ENCODE data around the gene UCK2.

Gene UCK2

DNA sequence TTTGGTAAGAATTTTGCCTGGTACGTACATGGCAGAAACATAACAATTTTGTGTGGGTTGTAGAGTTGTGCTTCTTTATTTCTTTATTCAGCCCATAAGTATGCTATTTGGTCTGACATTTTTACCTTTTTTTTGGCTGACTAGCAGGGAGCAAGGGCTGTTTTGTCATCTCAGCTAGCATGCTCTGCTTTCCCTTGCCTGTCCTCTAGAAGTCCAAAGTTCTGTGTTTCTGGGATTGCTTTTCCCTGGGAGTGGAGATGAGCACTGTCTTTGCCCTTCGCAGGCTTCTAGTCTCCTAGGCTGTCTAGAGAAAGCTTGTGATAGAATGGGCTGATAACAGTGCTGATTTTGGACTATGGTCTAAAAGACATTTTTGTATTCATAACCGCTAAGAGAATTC lies 7.5 kb downstream of the UCK2 start:
- DNase-seq: no peak

DNA sequence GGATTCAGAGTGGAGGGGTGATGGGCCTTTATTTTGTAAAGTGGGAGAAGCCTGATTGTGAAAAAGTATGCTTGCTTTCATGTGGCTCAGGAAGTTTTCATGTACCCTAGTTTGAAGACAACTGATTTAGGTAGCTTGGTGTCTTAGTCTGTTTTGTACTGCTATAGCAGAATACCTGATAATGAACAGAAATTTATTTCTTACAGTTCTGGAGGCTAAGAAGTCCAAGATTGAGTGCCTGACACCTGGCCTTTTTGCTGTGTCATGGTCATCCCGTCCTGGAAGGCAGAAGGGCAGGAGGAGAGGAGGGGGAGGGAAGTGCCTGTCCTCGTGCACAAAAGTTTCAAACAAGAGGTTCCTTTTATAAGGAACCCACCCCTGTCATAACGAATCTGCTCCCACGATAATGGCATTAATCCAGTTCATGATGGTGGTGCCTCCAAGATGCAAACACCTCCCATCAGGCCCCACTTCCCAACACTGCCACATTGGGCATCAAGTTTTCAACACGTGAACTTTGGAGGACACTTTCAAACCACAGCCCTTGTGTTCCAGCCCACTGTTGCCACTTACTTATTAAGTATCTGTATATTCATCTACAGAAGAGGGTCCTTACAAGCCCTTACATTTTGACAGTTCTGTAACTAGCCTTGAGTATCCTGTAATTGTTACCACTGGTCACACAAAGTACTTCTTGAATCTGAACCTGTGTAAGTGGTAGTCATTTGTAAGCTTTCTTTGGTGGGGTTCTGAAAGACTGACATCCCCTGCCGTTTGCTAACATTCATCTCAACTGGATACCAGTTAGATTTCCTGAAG lies 9.5 kb downstream of the UCK2 start:
- no peak for DNase-seq

GRCh38 chr1:165837838-165838364 lies 10.5 kb downstream of the UCK2 start:
- no peak for DNase-seq

GRCh38 chr1:165840423-165840822 lies 13.0 kb downstream of the UCK2 start:
- DNase-seq: no peak

DNA sequence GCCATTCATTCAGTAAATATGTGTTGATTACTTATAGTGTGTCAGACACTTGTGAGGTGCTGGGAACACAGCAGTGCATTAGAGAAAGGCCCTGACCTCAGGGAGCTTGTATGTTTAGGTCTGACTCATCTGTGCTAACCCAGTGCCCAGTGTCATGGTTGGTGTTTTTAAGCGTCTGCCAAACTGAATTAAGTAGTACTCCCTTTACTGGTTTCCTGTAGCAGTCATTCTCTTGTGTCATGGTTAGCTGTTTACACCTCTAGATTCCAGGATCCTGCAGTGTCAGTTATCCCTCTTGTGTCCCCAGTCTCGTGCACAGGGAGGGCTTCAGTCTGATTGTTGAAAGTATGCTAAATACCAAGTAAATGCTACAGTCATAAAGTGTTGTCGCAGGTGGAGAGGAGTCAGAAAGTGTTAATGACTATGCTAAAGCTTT lies 14.2 kb downstream of the UCK2 start:
- DNase-seq: no peak

- no peak for DNase-seq
Observed at GRCh38 chr1:165842023-165842670, 14.7 kb downstream of the UCK2 start.

DNA sequence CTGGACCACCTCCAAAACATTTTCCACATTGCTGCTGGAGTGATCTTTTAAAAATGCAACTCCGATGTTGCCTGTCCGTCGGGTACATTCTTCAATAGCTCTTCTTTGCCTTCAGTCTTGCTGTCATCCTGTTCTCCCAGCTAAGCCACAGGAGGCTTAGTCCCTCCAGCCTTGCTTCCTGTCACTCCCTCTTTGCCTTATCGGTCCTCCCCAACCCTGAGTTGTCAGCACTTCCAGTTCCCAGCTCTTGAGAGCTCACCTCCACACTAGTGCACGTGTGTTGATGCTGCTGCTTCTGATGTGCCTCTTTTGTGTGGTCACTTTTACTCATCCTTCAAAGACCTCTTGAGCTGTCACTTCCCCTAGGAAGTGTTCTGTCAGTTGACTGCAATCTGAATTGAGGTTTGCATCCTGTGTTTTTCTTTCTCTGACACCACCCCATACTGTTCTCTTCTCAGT lies 15.3 kb downstream of the UCK2 start:
- DNase-seq: no peak

- no peak for DNase-seq
Observed at GRCh38 chr1:165843304-165843703, 15.9 kb downstream of the UCK2 start.

DNA sequence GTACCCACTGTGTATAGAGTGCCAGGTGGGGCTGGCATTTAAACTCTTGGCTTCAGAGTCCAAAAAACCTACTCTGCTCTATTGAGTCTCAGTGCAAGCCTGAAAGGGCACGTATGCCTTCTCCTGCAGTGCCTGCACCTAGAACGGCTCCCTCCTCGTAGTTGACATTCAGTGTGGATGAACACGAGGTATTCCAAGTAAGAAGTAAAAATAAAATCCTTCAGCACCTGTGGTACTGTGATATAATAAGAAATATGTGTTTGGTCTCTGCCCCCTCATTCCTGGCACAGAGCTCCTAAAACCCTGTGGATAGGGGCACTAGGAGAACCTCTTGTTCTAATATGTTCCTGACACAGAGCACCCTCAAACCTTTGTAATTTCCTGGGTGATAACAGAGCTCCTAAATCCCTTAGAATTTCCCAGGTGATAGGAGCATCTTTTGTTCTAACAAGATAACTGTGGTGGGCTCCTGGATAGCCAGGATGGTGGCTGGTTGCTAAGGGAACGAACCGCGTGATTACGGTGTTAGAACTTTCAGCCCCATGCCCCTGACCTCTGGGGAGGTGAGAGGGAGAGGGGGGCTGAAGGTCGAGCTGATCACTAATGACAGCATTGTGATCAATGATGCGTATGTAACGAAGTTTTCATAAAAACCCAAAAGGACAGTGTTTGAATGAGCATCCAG lies 16.8 kb downstream of the UCK2 start:
- no peak for DNase-seq

DNA sequence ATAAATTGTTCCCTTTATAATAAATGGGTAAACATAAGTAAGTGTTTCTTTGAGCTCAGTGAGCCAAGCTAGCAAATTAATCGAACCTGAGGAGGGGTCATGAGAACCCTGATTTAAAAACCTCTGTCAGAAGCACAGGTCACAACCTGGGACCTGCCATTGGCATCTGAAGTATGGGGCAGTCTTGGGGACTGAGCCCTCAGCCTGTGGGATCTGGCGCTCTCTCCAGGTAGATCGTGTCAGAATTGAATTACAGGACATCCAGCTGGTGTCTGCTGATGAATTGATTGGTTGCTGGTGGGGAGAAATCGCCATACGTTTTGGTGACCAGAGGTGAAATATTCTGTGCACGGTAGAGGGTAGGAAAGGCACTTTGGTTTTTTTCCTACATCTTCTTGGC lies 17.5 kb downstream of the UCK2 start:
- DNase-seq: no peak

DNA sequence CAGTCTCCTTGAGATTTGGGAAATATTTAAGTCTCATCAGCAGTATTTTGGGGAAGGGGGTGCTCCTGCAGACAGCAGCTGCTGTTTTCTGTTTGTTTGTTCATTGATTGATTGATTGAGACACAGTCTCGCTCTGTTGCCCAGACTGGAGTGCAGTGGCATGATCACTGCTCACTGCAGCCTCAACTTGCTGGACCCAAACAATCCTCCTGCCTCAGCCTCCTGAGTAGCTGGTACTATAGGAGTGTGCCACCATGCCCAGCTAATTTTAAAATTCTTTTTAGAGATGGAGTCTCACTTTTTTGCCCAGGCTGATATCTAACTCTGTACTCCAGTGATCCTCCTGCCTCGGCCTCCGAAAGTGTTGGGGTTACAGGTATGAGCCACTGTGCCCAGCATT lies 18.2 kb downstream of the UCK2 start:
- DNase-seq: no peak

DNA sequence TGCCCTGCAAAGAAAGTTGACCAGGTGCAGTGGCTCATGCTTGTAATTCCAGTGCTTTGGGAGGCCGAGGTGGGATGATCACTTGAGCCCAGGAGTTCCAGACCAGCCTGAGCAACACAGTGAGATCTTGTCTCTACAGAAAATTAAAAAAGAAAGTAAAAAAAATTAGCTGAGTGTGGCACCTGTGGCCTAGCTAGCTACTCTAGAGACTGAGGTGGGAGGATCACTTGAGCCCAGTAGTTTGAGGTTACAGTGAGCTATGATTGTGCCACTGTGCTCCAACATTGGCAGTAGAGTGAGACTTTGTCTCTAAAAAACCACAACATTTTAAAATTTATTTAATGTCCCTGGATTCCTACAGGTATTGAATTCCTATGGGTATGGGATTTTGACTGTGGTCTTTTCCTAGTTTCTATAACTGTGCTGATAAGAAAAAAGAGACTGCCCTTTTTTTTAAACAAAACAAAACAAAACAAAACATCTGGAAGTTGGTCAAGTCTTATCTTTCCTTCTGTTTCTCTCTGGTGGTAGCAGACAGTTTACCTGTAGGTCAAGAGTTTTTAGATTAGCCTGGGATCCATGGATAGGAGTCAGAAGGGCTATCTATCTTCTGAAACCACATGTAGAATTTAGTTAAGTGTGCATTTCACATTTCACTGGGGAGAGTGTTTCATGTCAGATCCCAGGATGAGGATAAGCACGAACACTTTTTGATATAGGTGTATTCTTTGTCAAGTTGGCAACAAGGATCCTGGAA lies 18.8 kb downstream of the UCK2 start:
- DNase-seq: no peak

DNA sequence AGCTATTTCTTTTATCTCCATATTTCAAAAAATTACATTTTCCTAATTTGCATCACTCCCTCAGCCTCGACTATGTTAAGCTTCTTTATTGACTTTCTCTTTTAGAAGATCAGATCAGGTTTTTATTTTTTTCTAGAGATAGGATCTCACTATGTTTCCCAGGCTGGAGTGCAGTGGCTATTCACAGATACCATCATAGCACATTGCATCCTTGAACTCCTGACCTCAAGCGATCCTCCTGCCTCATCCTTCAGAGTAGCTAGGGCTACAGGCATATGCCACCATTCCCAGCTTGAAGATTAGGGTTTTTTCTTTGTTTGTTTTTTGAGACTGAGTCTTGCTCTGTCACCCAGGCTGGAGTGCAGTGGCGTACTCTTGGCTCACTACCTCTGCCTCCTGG lies 20.1 kb downstream of the UCK2 start:
- no peak for DNase-seq

DNA sequence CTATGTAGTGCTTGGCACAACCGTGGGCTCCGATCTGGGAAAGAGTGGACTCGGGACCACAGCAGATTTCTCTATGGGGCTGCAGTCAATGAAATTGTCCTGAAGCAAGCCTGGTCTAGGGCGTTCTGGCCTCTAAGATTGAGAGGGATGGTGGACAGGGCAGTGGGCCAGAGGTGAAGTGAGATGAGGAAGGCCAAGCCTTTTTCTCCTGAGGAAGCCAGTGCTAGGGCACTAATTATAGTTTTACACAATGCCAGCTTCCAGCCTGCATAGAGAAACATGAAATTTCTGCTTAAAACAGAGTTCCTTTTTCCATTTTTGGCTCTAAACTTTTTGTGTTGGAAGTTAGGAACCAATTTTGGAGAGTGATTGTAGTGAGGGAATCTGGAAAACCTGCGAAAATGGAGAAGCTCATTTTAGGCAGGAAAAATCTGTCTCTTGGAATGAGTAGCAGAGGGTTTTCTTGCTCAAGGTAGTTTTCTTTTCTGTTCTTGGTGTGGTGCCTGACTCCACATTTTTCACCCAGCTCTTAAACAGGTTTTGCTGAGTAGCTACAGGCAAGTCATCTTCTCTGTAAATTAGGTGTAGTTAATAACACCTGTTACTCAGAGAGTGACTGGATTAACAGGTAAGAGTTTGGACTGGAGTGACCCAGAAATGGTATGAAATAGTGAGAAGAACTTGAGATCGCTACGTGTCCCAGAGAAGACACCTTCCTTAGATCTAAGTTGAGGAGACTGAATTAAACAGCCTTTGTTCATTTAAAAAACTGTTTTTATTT lies 22.1 kb downstream of the UCK2 start:
- DNase-seq: no peak

DNA sequence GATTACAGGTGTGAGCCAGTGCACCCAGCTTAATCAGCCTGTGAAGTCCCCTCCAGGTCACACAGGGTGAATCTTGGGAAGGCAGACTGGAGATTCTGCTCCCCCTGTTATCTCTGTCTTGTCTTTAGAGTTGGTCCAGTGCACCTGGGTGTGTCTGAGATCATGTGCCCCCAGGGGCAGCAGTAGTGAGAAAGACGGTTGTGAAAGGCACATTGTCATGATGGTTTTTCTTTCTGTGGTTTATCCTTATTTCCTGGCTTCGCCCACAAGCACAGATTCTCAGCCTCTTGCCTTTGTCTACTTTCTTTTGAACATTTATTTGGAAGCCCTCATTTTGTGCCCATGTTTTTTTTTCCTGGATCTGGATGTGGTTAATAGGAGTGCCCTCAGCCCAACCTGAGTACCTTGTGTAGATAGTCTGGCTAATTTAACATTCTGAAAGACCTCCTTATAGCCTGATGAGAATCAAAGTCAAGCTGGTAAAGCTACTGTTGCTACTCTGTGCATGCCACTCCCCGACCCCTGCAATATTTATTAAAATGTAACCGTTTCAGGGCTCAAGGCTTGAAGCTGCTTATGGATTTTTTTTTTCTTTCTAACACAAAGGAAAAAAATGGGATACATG lies 23.7 kb downstream of the UCK2 start:
- DNase-seq: no peak

GRCh38 chr1:165852871-165853270 lies 25.5 kb downstream of the UCK2 start:
- DNase-seq: no peak

GRCh38 chr1:165853528-165854075 lies 26.2 kb downstream of the UCK2 start:
- DNase-seq: no peak

DNA sequence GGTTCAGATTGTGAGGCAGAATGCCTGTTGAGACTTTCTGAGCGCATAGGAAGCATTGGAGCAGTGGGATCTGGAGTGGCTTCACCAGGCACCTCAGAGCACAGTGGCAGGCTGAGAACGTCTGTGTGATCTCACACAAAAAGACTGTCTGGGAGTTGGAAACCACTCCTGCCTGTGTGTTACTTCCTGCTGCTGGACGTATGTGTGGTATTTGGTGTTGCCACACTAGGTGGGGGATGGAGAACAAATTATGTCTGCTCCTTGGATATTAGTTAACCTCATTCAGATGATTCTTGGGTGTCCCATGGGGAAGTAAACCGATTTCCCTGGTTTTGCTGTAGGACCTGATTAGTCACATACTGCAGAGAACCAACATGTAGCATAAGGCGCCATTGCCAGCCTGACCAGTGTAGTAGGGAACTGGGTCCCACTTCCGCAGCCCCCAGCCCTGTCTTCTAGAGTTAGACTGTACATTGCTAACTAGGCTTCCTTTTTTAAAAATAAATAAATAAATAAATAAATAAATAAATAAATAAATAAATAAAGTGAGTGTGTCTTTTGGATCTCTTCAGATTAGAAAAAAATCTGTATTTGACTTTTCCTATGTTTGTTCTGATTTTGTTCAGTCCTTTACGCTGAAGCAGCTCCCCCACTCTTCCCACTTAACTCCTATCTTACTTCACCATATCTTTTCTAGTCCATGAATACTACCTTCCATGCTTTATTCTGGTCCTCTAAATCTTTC lies 26.9 kb downstream of the UCK2 start:
- DNase-seq: no peak

DNA sequence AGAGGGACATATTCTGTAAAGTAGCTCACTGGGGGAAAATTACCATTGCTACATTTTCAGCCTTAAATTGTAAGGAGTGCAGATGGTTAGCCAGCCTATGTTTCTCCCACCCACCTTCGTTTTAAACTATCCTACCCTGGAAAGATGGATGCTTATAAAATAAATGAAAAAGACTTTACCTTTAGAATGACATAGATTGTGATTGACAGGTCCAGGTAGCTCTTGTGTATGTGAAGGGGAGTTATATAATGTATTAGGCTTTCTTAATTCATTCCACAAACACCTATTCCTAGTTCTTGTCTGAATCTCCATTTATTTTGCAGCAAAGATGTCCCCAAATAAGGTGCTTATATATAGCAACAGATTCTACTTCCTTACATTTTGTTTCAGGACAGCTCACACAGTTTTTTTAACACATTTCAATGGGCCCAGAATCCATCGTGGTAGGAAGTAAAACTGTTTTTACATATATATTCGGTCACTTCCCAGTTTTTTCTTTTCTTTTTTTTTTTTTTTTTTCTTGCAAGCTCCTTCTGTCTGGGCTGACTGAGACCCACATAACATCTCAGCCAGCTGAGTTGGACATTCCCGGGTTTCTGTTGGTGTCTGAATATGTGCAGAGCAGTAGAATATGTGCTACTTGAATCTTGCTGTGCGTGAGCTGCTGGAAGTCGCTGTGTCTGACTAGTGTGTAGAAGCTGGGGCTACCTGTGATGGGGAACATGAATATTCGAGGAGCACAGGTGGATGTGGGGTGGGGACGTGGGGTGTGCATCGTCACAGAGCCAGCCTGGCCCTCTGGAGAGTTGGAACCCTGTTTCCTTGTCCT lies 27.8 kb downstream of the UCK2 start:
- DNase-seq: no peak

DNA sequence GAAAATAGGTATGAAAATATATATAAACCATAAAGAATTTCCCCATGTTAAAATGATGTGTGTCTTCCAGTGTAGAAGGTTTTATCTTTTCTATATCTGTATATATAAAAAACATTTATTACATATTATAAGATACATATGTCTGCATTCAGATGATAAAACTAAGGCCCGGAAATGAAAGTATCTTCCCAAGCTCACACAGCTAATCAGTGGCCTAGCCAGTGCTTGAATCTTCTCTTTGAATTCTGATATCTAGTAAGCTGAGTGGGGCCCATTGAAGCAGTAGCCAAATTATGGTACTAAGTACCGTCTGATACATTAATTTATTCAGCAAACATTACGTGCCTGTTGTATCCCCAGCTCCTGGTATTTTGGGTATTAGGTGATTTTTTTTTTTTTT lies 28.6 kb downstream of the UCK2 start:
- DNase-seq: no peak
